ENCODE measurements around the gene POLN.

The POLN gene

GRCh38 chr4:2069986-2070385 is 171.9 kb downstream of the POLN start:
- no peak overlapping the region for H3K27ac ChIP-seq
- no peak for TF ChIP-seq CTCF (conservative IDR thresholded peaks at IDR 0.05)

GRCh38 chr4:2069161-2069971 is 172.6 kb downstream of the POLN start:
- no peak overlapping the region for H3K27ac ChIP-seq
- TF ChIP-seq CTCF (conservative IDR thresholded peaks at IDR 0.05): no peak

- H3K27ac ChIP-seq: no peak overlapping the region
- TF ChIP-seq CTCF (conservative IDR thresholded peaks at IDR 0.05): no peak
Observed at GRCh38 chr4:2068566-2068965, 173.4 kb downstream of the POLN start.

- H3K27ac ChIP-seq: no peak overlapping the region
- TF ChIP-seq CTCF (conservative IDR thresholded peaks at IDR 0.05): no peak
Observed at GRCh38 chr4:2068198-2068470, 173.8 kb downstream of the POLN start.

GRCh38 chr4:2067446-2068197 is 174.3 kb downstream of the POLN start:
- H3K27ac ChIP-seq: no peak overlapping the region
- no peak for TF ChIP-seq CTCF (conservative IDR thresholded peaks at IDR 0.05)

GRCh38 chr4:2066571-2067445 is 175.1 kb downstream of the POLN start:
- H3K27ac ChIP-seq: no peak overlapping the region
- no peak for TF ChIP-seq CTCF (conservative IDR thresholded peaks at IDR 0.05)

- no peak overlapping the region for H3K27ac ChIP-seq
- no peak for TF ChIP-seq CTCF (conservative IDR thresholded peaks at IDR 0.05)
Observed at GRCh38 chr4:2066011-2066551, 175.8 kb downstream of the POLN start.
